ELR (cell line): ENCODE results near the gene LCN6.
"Not testable (repeated sequence)": the region's sequence is repeated elsewhere in the genome, so short reads cannot be mapped to it uniquely, and the experiment has no call there.

Source experiments
- DNase-seq: peaks from one replicate; pipeline ENCODE4 v3.0.0-alpha.2; 2015; ENCODE audit warnings: low read depth

LCN6 gene

DNA sequence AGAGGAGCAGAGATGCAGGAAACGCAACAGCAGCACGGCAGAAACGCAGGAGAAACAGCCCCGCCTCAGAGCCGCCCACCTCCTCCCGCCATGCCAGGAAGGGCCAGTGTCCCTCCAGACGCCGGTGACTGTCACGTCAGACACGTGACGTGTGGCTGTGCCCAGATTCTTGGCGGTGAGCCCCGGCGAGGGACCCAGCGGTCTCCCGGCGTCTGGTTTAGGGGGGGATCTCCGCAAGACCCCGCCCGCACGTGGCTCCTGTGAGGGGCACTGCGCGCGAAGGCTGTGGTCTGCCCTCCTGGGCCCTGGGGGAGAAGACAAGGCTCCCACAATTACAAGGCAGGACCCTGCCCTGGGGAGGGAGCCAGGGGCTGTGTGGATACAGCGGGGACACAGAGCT, 12.1 kb upstream of the LCN6 start:
- no peak for DNase-seq

DNA sequence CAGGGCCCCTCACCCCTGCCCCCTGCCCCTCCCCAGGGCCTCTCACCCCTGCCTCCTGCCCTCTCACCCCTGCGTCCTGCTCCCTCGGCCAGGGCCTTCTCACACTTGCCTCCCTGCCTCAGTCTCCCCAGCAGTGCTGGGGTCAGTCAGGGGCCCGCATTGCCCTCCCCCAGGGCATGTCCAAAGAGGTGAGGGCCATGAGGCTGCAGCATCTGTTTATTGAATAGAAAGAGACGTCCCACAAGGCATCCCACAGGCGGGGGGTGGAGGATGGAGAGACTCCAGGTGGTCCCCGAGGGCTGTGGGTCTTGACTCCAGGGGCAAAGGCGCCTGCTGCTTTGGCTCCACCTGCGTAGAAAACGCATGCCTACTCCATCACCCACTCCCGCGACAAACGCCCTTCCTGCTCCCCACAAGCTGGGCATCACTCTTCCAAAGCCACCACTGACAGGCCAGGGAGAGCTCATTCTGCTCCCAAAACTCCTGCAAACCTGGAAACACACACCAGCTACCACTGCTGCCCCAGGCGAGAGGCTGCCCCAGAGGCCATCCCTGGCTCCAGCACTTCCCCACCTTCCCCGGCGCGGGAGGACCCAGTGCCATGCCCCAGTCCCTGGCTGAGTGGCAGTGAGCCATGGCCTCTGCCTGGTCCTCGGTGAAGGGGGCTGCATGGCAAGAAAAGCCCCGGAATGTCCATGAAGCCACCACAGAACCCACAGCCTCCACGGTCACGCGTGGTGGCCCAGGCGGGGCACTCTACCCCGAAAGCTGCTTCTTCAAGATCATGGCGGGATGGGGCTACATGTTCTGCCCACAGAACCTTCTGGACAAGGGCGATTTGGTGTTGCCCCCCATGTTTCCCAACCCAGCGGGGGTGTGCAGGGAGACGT, 11.4 kb upstream of the LCN6 start:
- DNase-seq = no peak

DNA sequence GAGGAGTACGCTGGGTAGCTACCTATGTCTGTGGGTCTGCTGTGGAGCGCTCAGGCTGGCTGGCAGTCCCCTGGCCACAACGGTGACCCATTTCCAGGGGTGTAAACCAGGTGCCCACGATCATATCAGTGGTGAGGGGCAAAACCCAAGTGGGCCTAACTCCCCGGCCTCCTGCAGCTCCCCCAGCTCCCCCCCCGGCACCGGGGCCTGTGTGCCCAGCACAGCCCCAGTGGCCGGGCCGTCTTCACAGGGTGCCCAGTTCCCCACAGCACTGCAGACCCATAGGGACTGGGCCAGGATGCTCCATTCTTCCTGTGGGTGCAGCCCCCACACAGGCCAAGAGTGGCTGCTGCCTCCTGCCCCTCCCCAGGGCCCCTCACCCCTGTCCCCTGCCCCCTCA, 10.7 kb upstream of the LCN6 start:
- DNase-seq = no peak

DNA sequence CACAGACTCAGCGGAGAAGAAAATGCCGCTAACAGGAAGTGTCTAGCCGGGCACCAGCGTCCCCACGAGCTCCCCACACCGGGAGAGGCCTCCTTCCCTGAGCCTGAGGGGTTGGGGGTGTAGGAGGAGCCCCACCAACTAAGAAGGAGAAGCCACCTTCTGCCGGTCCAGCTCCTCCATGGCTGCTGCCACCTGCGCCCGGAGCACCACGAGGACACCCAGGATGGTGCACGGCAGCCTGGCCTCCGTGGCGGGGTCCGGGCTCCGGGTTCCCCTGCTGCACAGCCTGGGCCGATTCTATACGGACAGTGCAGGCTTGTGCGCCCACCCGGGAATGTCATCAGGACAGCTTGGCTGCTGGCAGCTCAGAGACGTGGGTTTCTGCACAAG, 9.4 kb upstream of the LCN6 start:
- no peak for DNase-seq

DNA sequence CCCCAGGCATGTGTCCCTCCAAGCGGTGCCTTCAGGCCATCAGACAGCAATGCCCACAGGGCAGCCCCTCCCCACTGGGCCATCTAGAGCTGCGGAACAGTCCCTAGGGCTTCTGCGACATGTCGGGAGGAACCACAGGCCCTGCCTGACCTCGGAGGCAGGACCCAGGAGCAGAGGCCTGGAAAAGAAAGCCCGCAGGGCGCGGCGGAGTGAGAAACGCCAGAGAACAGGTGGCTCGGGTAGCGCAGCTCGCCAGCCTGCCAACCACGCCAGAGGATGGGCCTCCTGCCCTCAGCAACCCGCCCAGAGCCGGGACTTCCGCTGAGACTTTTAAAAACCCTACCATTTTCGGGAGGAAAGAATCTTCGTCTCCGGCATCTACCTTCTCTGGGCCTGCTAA, 9.0 kb upstream of the LCN6 start:
- no peak for DNase-seq

DNA sequence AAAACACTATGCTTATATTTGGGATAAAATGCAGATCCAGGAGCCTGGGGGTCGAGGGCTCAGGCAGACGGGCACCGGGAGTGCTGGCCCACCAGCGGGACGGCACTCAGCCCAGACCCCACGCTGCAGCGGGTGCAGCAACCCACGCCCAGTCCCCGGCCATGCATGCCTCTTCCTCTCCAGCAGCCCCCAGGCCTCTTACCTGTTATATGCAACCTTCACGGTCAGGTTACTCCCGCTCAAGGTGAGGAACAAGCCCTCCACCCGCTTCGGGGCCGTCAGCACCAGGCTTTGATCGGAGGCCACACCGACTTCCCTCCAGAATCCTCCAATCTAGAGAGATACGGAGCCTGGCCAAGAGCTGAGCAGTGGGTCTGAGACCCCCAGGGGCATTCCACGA, 8.5 kb upstream of the LCN6 start:
- DNase-seq = no peak

DNA sequence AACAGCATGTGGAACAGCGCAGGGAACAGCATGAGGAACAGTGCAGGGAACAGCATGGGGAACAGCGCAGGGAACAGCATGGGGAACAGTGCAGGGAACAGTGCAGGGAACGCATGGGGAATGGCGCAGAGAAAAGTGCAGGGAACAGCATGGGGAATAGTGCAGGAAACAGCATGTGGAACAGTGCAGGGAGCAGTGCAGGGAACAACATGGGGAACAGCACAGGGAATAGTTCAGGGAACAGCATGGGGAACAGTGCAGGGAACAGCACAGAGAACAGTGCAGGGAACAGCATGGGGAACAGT, 7.8 kb upstream of the LCN6 start:
- no peak for DNase-seq

DNA sequence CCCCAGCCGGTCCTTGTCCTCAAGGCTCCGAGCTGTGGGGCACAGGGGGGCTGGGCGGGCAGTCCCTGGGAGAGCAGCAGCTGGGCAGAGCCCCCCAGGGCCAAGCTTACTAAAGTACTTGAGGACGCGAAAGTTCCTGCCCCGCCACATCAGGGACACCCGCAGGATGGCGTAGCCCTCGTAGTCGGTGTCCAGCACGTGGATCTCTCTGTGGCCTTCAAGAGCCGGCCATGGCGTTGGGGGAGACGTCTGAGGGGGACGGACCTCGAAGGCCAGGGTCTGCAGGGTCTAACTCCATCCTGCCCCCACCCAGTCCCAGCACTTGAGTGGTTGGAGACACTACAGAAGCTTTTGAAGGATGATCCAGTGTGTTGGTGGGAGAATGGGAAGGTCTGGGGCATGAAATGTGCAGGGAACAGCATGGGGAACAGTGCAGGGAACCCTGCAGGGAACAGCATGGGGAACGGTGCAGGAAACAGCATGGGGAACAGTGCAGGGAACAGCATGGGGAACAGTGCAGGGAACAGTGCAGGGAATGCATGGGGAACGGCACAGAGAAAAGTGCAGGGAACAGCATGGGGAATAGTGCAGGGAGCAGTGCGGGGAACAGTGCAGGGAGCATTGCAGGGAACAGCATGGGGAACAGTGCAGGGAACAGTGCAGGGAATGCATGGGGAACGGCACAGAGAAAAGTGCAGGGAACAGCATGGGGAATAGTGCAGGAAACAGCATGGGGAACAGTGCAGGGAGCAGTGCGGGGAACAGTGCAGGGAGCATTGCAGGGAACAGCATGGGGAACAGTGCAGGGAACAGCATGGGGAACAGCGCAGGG, 7.2 kb upstream of the LCN6 start:
- DNase-seq = not testable (repeated sequence)

DNA sequence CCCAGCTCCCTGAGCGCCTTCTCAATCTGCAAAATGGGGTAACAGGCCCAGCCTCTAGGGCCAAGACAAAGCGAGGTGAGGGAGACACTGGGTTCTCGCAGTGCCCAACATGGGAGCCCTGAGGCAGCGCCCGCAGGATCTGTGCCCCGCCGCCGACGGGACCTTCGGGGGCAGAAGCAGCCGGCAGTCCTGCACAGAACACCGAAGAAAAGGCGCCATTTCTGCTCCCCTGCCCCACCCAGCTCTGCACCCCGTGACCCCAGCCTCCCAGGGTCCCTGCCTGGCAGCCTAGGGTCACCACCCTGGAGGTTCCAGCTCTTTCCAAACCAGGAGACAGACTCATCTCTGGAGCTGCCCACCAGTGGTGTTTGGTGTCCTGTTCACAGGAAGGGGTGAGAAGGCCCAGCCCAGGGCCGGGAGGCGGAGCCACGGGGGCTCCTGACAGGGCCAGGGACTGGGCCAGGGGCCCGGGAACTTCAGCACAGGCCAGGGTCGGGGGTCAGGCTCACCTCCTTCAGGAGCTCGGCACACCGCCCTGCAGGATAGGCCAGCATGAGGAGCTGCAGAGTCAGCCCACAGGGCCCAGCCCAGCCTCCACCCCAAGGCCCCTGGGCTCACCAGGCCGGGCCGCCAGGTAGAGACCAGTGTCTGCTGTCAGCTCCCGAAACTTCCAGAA, 6.4 kb upstream of the LCN6 start:
- DNase-seq = no peak

DNA sequence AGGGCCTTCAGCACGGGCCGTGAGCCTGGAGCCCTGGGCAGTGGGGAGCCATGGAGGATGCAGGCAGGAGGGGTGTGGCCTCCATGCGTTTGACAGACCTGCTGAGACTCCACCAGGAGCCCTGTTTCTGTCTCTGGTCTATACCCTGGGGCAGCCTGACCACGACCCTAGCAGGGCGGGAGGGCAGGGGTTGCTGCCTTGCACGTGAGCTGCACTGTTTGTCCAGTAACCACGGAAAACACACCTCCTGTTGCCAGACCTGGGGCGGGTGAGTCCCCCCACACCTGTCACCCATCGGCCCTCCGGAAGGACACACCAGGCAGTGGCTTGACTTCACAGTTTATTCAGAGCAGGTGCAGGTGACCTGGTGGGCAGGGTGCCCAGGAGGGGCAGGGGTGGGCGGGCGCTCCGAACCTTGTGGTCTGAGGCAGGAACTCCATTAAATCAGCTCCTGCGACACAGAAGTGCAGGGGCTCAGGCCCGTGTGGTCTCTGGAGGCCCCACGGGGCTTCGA, 5.8 kb upstream of the LCN6 start:
- no peak for DNase-seq

DNA sequence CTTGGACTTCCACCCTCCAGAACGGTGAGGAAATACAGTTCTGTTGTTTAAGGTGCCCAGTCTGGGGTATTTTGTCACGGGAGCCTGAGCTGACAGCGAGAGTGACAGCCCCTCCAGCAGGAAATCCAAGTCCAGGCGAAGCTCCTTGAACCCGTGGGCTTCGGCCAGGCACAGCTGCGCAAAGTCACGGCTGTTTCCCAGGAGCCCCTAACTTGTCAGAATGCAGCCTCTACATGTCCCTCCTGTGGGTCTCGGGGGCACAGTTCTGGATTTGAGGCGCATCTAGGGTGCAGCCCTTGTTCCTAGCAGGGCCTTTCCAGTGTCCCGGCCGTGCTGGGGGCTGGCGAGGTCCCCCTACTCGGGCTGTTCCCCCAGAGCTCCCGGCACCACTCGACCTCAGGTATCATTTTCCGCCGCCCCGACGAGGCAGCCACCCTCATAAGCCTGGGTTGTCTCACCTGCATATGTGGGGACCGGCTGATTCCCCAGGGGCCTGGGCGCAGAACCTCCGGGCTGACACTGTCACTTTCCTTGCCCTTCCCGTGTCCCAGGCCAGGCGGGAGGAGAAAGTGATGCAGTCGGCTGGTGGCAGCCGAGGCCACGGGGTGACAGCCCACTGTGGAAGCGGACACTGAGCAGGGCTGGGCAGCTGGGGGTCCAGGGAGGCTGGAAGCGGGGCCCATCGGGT, 5.2 kb upstream of the LCN6 start:
- no peak for DNase-seq

DNA sequence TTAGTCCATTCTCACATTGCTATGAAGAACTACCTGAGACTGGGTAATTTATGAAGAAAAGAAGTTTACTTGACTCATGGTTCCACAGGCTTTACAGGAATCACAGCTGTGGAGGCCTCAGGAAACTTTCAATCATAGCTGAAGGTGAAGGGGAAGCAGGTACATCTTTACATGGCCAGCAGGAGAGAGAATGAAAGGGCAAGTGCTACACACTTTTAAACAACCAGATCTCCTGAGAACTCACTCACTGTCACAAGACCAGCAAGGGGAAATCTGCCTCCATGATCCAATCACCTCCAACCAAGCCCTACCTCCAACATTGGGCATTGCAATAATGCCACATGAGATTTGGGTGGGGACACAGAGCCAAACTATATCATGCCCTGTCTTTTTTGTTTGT, 3.5 kb upstream of the LCN6 start:
- DNase-seq = no peak

DNA sequence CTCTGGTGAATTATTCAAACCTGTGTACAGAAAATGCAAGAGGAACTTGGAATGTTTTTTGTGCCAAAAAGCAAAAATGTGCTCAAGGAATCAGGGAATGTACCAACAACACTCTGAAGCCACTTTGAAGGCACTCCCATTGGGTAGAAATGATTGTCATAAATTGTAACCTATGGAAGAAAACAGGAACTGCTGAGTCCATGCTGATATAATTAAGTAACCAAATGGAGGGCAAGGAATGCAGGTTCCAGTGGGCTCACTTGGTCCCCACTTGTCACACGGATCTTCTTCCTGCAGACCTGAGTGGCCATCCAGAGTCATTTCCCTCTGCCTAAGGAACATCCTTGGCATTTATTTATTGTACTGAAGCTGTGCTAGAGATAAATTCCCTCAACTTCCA, 2.9 kb upstream of the LCN6 start:
- no peak for DNase-seq

DNA sequence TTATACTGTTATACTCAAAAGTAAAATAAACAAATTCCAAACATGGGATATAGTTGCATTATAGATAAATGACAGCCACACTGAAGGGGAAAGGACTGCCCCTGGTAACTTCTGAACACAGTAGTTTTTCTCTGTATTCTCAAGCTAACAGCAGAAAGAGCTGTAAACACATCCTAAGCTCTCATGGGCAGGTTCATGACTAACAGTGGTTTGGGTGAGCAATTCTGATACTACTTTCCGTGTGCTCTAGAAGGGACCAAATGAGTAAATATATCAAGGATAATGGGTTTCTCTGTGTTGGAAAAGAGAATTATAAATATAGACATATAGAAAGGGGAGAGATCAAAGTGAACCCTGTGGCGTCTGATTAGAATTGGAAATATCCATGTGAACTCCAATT, 2.2 kb upstream of the LCN6 start:
- DNase-seq = peak; percentile 59

DNA sequence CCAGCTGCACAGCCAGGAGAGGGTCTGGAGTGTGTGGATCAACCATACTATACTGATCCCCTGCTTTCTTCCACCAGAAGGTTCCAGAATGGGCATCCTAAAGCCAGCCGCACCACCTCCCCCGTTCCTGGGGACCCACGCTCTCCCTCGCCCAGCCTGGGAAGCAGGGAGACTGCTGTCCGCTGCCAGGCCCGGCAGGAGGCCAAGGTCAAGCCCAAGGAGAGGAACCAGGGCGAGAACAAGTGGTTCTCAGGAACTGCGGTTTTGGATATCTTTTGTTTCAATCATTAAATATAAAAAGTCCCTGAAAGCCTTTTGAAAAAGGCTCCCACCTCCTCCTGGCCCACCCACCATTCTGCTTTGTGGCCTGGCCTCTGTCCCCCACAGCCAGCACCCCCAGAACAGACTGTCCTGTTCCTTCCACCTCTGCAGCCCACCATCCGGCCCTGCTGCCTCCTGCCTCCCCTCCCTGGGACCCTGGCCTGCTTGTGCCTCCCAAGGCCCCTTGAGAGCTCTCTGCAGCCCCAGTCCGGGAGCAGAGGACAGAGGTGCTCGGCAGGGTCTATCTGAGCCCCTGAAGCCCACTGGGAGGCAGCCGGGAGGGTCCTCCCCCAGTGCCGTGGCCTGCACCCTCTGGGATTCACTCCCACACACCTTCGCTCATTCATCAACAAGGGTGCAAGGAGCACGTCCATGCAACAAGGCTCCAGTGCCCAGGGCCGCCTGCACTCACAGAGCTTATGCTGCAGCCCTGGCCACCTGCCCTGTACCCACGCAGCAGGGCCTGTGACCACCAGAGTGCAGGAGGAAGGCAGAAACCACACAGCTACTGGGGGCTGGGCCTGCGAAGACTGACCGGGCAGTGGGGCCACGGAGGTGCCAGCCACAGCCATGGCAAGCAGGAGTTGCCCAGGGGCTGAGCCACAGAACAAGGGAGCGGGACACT, 614 bp upstream of the LCN6 start:
- no peak for DNase-seq

DNA sequence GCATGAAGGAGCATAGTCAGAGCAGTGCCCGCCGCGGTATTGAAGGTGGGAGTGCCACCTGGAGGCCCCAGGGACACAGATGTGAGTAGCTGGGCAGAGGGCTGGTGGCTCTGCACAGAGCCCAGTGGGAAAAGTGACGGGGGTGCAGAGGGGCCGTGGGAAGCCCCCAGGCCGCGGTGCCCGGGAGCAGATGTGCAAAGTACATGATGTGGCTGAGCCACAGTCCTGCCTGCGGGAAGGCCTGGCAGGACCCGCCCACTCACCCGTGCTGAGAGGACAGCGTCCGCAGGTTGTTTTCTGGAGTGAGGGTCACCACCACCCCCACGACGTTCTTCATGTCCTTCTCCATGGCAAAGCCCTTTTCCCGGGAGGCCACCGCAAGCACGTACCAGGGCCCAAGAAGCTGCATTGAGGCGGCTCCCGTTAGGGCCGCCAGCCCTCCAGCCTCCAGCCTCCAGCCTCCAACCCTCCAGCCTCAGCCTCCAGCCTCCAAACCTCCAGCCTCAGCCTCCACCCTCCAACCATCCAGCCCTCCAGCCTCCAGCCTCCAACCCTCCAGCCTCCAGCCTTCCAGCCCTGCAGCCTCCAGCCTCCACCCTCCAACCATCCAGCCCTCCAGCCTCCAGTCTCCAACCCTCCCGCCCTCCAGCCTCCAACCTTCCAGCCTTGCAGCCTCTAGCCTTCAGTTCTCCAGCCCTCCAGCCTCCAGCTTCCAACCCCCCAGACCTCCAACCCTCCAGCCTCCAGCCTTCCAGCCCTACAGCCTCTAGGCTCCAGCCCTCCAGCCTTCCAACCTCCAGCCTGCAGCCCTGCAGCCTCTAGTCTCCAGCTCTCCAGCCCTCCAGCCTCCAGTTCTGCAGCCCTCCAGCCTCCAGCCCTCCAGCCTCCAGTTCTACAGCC, 914 bp downstream of the LCN6 start:
- no peak for DNase-seq

DNA sequence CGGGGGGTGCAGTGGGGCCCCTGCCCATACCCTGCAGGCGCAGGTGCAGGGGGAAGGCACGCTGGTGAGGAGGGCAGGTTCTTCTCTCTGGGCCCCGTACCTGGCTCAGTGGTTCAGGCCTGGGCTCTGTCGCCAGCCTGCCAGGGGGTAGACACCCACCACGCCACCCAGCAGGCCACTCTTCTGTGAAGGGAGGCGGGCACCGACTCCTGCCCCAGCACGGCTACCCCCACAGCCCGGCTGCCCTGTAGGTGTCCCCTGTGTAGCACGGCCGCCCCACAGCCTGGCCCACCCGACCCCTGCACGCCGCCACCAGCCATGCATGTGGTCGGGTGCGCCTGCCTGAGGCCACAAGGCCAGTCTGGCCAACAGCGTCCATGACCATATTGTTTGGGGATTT, 1.7 kb downstream of the LCN6 start:
- DNase-seq = no peak

DNA sequence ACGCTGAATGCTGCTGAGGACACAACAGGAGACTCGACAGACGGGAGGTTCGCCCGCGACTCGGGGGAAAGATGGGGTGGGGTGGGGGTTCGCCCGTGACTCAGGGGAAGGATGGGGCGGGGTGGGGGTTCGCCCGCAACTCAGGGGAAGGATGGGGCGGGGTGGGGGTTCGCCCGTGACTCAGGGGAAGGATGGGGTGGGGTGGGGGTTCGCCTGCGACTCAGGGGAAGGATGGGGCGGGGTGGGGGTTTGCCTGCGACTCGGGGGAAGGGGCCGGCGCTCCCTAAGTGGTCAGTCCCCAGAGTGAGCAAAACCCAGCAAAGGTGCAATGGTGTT, 2.2 kb downstream of the LCN6 start:
- DNase-seq = no peak

DNA sequence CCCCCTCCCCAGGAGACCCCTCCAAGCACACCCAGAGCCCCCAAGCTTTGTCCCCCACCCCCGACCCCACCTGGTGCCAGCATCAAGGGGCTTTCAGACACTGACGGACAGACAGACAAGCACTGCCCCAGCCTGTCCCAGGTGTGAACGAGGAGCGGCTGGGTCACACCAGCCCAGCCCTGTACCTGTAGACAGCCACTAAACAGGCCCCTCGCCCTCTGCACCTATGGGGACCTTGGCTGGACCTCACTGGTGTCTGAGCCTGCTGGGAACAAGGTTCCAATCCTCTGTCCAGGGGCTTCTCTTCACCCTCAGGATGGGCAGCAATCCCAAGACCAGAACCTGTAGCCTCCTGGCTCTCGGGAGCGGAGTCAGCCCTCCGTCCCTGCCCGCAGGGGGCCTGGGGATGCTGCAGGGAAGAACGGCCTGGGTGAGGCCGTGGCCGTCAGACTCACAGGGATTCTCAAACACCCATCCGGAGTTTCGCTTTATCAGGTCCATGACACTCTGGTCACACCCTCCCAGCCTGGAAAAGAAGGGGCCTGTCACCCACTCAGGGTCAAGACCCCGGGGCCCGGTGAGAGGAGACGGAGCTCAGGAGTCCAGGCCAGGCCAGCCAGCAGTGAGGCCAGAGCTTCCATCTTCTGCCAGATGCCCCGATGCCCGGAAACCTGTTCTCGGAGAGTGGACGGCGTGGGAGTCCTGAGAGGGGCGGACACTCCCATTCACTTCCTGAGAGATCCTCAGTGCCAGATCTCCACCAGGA, 2.8 kb downstream of the LCN6 start:
- no peak for DNase-seq
